Heart left ventricle (tissue), 13 donors: ENCODE results near the gene TIMM21.

Experiments used
- CTCF ChIP-seq, 12 donors: fragments of 200-600 bp; sonication (generic) in 4 of 12; IDR thresholded peaks; one replicate each; pipeline versions ENCODE4 v1.5.0 to v1.8.0; 2018 to 2022; ENCODE audit warnings: antibody characterized with exemption in 12 of 12, mild to moderate bottlenecking in 5 of 12
- POLR2A ChIP-seq, 2 donors: fragments of 450-650 bp; IDR thresholded peaks; one replicate each; pipeline ENCODE4 v1.6.1; 2017; ENCODE audit warnings: antibody characterized with exemption in 2 of 2, mild to moderate bottlenecking in 2 of 2, moderate library complexity in 2 of 2
- donor health status: ischemic (EF 13 %, LVEDD 7.1; RV severe dilation, severe dysfunction).
- donor health status: DM: no; HTN: yes; CAD: no.
- donor health status: DM: no; HTN: no; CAD: no.
- donor health status: ischemic (EF 25% LVEDD 6.9; RV normal size, moderate dysfunction).
- donor health status: ischemic (EF 25% LVEDD 5.7; RV mildly dilated, moderate dysfunction).
- donor health status: ischemic (EF 35%, LVEDD 5.7; RV mildly dilated, moderate dysfunction).
- donor health status: nonischemic (EF 11% LVEDD 7.7; RV severe dilation, severe dysfunction).
- donor health status: DM: yes; HTN: yes; CAD: no.
- donor health status: PGD.
- donor health status: ischemic (EF 29% LVEDD 5.4; RV normal size, mild dysfunction).
- donor health status: nonischemic (EF 23%, LVEDD 6.1; RV moderate dilation, normal function).

GRCh38 chr18:74141667-74142066, 6.7 kb upstream of the TIMM21 start:
- no peak for TF ChIP-seq CTCF (IDR thresholded peaks at IDR 0.05)
- no peak for TF ChIP-seq POLR2A (IDR thresholded peaks at IDR 0.05)
